ENCODE data around the gene OR6C76. TPM values are rescaled to one million over a fixed set of nuclear protein-coding genes. Genes with fewer than 3 reads are reported as not detected.
A peak's percentile ranks its signal among the peaks of the same experiment; 100 is the strongest.
"Not testable (repeated sequence)": the region's sequence is repeated elsewhere in the genome, so short reads cannot be mapped to it uniquely, and the experiment has no call there.

Gene OR6C76
- total and polyA plus RNA-seq, 2 experiments from 2014 or later, result not detected

- H3K36me3 Mint-ChIP-seq (ENCODE audit: low read depth), result peaks cover 3% of the 10 kb centered on the region; the same call in 2 of the 3 replicates
- peak; percentile 11 for DNase-seq (ENCODE audit: low spot score)
- TF ChIP-seq STAT1 (IDR thresholded peaks at IDR 0.05; ENCODE audit: unreplicated experiment), result no peak
- TF ChIP-seq REST (IDR thresholded peaks at IDR 0.05; ENCODE audit: unreplicated experiment), result no peak
- no peak for TF ChIP-seq POLR2AphosphoS5 (IDR thresholded peaks at IDR 0.05; ENCODE audit: low read depth)
- peak; percentile 38 to 52 for TF ChIP-seq CTCF (conservative IDR thresholded peaks at IDR 0.05; ENCODE audit: low read depth in 2 of 2)
- no peak for TF ChIP-seq EZH2 (IDR thresholded peaks at IDR 0.05; ENCODE audit: low read depth, unreplicated experiment)
- TF ChIP-seq ZNF331 (CRISPR knock-in tag; IDR thresholded peaks at IDR 0.05; ENCODE audit: low read depth), result no peak
Measured at GRCh38 chr12:55446326-55446725, 20.3 kb downstream of the OR6C76 start.

GRCh38 chr12:55448825-55449224 lies 22.8 kb downstream of the OR6C76 start:
- no peaks in the 10 kb centered on the region for H3K4me1 Mint-ChIP-seq
- no peaks in the 10 kb centered on the region for H3K9me3 Mint-ChIP-seq
- no peaks in the 10 kb centered on the region for H3K36me3 Mint-ChIP-seq (ENCODE audit: low read depth)
- no peak for ATAC-seq
- Histone ChIP-seq H4K20me1 (replicated peaks; ENCODE audit: insufficient read depth) (no peaks in the 10 kb centered on the region), H3F3A (replicated peaks; ENCODE audit: low read depth) (no peaks in the 10 kb centered on the region), H3K27ac (ENCODE audit: low read depth) (no peak overlapping the region), H3K9me2 (ENCODE audit: insufficient read depth) (no peaks in the 10 kb centered on the region), H3K79me2 (replicated peaks; ENCODE audit: insufficient read depth) (no peaks in the 10 kb centered on the region), H3K4me3 (no peak overlapping the region), H2AFZ (no peak overlapping the region), H3K4me1 (ENCODE audit: insufficient read depth) (no peaks in the 10 kb centered on the region), H3K4me2 (no peak overlapping the region), H3K36me3 (ENCODE audit: insufficient read depth) (no peaks in the 10 kb centered on the region), H3K27me3 (ENCODE audit: insufficient read depth) (no peaks in the 10 kb centered on the region)
- H3K27me3 Mint-ChIP-seq (ENCODE audit: insufficient read depth, low read depth, poor library complexity), result no peaks in the 10 kb centered on the region
- H3K27ac Mint-ChIP-seq, result no peak overlapping the region
- no peak for TF ChIP-seq EZH2 (IDR thresholded peaks at IDR 0.05; ENCODE audit: low read depth, unreplicated experiment)
- TF ChIP-seq ETS1 (IDR thresholded peaks at IDR 0.05), result no peak
- no peak for TF ChIP-seq EZH2phosphoT487 (IDR thresholded peaks at IDR 0.05; ENCODE audit: unreplicated experiment)
- TF ChIP-seq NANOG (IDR thresholded peaks at IDR 0.05; ENCODE audit: borderline replicate concordance), result no peak
- no peak for TF ChIP-seq STAT1 (IDR thresholded peaks at IDR 0.05; ENCODE audit: unreplicated experiment)
- no peak for TF ChIP-seq CREB1 (CRISPR knock-in tag; IDR thresholded peaks at IDR 0.05; ENCODE audit: low read depth)
- TF ChIP-seq POLR2AphosphoS5 (IDR thresholded peaks at IDR 0.05; ENCODE audit: low read depth), result no peak
- TF ChIP-seq ZNF331 (CRISPR knock-in tag; IDR thresholded peaks at IDR 0.05; ENCODE audit: low read depth), result no peak
- TF ChIP-seq JUNB (IDR thresholded peaks at IDR 0.05; ENCODE audit: unreplicated experiment), result no peak
- TF ChIP-seq ZNF114 (CRISPR knock-in tag; IDR thresholded peaks at IDR 0.05), result no peak
- no peak for TF ChIP-seq CTCF (conservative IDR thresholded peaks at IDR 0.05; ENCODE audit: low read depth in 2 of 2)
- no peak overlapping the region for H3K4me3 Mint-ChIP-seq
- no peak for DNase-seq (ENCODE audit: low spot score)

More at GRCh38 chr12:55446326-55446725, 20.3 kb downstream of the OR6C76 start:
- no peak overlapping the region for H3K27ac Mint-ChIP-seq
- peaks cover 7% of the 10 kb centered on the region; the same call in 2 of the 3 replicates for H3K9me3 Mint-ChIP-seq
- no peaks in the 10 kb centered on the region for H3K79me2 ChIP-seq (replicated peaks; ENCODE audit: insufficient read depth)
- H3K4me3 ChIP-seq, result no peak overlapping the region
- no peaks in the 10 kb centered on the region for H3K36me3 ChIP-seq (ENCODE audit: insufficient read depth)
- H3K4me2 ChIP-seq, result no peak overlapping the region
- no peaks in the 10 kb centered on the region for H3F3A ChIP-seq (replicated peaks; ENCODE audit: low read depth)
- ATAC-seq, result peak; percentile 42; the same call in 2 of the 3 replicates
- H3K27me3 ChIP-seq (ENCODE audit: insufficient read depth), result no peaks in the 10 kb centered on the region
- H2AFZ ChIP-seq, result peak overlapping the region; percentile 74
- no peaks in the 10 kb centered on the region for H3K4me1 Mint-ChIP-seq
- no peaks in the 10 kb centered on the region for H3K4me1 ChIP-seq (ENCODE audit: insufficient read depth)
- H3K27ac ChIP-seq (ENCODE audit: low read depth), result no peak overlapping the region
- H3K27me3 Mint-ChIP-seq (ENCODE audit: insufficient read depth, low read depth, poor library complexity), result no peaks in the 10 kb centered on the region
- H4K20me1 ChIP-seq (replicated peaks; ENCODE audit: insufficient read depth), result no peaks in the 10 kb centered on the region
- no peak overlapping the region for H3K4me3 Mint-ChIP-seq
- no peaks in the 10 kb centered on the region for H3K9me2 ChIP-seq (ENCODE audit: insufficient read depth)

GRCh38 chr12:55464926-55465325 lies 38.9 kb downstream of the OR6C76 start:
- H3K4me2 ChIP-seq; H3K27ac ChIP-seq (ENCODE audit: low read depth); H3K36me3 Mint-ChIP-seq (ENCODE audit: low read depth); H3K9me3 Mint-ChIP-seq; ATAC-seq; H2AFZ ChIP-seq; H3K79me2 ChIP-seq (replicated peaks; ENCODE audit: insufficient read depth); H4K20me1 ChIP-seq (replicated peaks; ENCODE audit: insufficient read depth); H3K27ac Mint-ChIP-seq; H3K36me3 ChIP-seq (ENCODE audit: insufficient read depth); H3K4me3 ChIP-seq; H3K27me3 Mint-ChIP-seq (ENCODE audit: insufficient read depth, low read depth, poor library complexity); H3K4me3 Mint-ChIP-seq; H3K27me3 ChIP-seq (ENCODE audit: insufficient read depth); H3K4me1 ChIP-seq (ENCODE audit: insufficient read depth); H3F3A ChIP-seq (replicated peaks; ENCODE audit: low read depth); DNase-seq (ENCODE audit: low spot score); H3K9me2 ChIP-seq (ENCODE audit: insufficient read depth); H3K4me1 Mint-ChIP-seq: not testable (repeated sequence)

Measured in GM23338 (cell line).